HG03354 (cell line): Measurements from ENCODE around the gene DHX8.
A peak's percentile ranks its signal among the peaks of the same experiment; 100 is the strongest.
"Not testable (repeated sequence)": the region's sequence is repeated elsewhere in the genome, so short reads cannot be mapped to it uniquely, and the experiment has no call there.

Source experiments
- ATAC-seq: cut with Tn5 transposase; IDR thresholded peaks from one replicate; pipeline ENCODE4 v1.9.1; 2021; ENCODE audit warnings: mild to moderate bottlenecking; ENCODE audit not compliant: unreplicated experiment, poor library complexity, severe bottlenecking

The DHX8 gene

GRCh38 chr17:43483674-43484551 is at the start of gene DHX8:
Gene DHX8, plus strand, starts transcription at chr17:43483975. Its CDS starts 63 bp downstream, at chr17:43484038.
- peak; percentile 96 for ATAC-seq

DNA sequence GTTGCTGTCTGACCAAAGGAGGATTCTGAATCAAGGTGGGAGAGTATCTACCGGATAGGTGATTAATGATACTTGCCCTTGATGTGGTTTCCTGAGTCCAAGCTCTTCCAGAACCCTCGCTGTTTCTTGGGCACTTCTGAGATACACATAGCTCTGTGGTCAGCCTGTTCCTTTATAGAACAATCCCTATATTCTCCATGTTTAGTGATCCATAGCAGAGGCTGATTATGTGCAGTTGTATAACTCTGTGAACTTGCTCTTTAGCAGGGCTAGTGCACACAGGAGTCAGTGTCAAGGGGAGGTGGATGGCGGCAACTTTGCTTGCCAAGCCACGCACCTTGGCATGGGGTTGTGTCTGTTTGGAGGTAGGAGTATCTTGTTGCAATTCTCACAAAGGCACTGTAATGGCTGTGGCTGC is 48.9 kb upstream of the DHX8 start:
- ATAC-seq: no peak

- ATAC-seq: no peak
These were observed 46.0 kb upstream of the DHX8 start for GRCh38 chr17:43437756-43438155.

DNA sequence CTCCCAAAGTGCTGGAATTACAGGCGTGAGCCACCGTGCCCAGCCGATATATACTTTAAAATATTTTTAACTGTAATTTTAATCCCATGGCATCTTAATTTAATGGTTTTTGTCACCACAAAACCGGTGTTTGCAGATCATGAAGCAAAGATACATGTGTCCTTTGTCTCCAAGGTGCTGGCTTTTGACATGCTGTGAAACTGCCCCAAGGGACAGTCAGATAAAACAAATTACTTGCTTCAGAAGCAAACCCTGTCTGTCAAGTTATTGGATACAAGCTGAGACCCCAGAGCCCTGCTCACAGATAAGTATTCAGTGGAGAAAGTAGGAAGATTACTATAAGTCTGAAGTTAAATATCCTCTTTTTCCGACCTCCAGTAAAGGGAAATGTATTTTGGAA is 45.1 kb upstream of the DHX8 start:
- ATAC-seq: no peak

- ATAC-seq: no peak
These were observed 44.7 kb upstream of the DHX8 start for GRCh38 chr17:43439041-43439440.

DNA sequence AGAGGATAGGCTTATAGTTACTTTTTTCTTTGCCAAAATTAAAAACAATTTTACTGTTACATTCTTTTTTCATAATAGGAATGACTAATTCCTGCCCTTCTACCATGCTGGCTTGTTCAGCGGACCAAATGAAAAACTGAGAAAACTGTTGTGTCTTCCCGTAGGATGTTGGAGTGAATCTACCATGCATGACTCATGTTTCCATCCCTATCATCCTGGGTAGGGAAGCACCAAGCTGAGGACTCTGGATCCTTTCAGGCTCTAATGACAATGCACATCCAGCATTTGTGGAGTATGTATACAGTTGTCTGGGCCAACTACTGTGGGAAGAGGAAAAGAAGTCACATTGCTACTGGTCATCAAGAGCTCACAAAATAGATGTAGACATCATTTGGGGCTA is 41.1 kb upstream of the DHX8 start:
- ATAC-seq: no peak

- no peak for ATAC-seq
These were observed 40.4 kb upstream of the DHX8 start for GRCh38 chr17:43443381-43443780.

DNA sequence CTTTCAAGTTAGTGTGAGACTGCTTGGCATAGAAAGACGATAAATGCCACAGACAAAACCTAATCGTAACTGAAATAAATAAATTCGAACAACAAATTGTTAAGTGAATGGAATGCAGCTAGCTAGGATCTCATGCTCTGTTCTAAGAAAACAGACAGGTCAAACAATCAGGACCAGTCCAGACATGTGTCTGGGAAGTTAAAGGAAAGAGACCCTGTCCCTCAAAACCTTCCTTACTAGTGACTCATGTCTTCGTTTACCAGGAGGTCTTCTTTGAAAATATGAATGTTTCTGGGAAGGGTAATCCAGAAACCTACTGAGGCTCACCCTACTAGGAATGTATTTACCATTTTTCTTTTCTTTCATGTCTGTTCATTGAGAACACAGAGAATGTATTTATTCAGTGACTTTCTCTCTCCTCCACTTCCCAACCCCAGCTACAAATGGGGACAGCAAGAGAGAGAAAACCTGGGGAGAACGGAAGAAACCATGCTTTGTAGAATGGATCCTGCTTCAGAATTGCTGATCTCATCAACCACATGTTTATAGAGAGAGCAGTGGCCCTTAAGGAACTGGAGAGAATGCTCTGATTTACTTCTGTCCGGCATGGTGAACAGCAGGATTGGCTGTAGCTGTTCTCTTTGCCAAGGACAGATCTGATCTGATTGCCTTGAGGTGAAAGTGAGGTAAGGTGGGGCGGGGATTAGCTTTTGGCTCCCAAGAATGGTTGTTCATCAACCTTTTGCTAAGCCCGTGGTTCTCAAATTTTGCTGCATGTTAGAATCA is 39.4 kb upstream of the DHX8 start:
- no peak for ATAC-seq

DNA sequence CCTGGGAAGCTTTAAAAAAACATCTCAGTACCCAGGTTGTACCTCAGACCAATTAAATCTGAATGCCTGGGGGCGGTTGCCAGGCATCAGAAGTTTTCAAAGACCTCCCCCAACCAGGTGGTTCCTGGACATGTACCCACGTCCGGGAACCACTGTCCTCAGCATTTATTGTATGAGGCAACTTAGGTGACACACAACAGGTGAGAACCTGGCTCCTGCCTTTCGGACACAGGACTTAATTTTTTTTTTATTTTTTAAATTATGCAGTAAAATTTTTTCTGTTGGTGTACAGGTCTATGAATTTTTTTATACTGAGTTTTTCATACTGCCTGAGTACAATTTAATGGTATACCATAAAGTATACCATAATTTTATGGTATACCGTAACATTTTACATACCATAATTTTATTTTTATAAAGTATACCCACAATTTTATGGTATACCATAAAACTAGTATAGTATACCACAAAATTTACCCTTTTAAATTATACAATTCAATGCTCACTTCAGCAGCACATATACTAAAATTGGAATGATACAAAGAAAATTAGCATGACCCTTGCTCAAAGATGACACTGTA is 38.7 kb upstream of the DHX8 start:
- ATAC-seq: no peak

DNA sequence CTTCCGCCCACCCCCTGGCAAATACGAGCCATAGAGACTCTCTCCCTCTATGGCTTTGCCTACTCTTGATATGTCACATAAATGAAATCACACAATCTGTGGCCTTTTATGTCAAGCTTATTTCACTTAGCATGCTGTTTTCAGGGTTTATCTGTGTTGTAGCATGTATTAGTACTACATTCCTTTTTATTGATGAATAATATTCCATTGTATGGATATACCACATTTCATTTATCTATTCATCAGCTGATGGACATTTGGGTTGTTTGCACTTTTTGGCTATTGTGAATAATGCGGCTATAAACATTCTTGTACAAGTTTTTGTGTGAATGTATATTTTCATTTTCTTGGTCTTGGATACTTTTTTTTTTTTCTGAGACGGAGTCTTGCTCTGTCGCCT is 37.0 kb upstream of the DHX8 start:
- ATAC-seq: no peak

GRCh38 chr17:43448720-43449469 is 34.9 kb upstream of the DHX8 start:
- ATAC-seq: no peak

- no peak for ATAC-seq
These were observed 34.1 kb upstream of the DHX8 start for GRCh38 chr17:43449470-43450248.

DNA sequence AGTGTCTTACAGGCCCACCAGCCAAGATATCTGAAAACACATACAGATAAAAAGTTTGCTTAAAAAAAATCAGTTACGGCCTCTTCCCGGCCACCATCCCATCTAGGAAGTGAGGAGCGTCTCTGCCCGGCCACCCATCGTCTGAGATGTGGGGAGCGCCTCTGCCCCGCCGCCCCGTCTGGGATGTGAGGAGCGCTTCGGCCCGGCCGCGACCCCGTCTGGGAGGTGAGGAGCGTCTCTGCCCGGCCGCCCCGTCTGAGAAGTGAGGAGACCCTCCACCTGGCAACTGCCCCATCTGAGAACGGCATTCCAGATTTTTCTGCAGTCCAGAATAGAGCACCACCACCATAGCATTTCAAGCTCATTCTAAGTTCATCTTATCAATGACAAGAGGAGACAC is 33.0 kb upstream of the DHX8 start:
- ATAC-seq: not testable (repeated sequence)

DNA sequence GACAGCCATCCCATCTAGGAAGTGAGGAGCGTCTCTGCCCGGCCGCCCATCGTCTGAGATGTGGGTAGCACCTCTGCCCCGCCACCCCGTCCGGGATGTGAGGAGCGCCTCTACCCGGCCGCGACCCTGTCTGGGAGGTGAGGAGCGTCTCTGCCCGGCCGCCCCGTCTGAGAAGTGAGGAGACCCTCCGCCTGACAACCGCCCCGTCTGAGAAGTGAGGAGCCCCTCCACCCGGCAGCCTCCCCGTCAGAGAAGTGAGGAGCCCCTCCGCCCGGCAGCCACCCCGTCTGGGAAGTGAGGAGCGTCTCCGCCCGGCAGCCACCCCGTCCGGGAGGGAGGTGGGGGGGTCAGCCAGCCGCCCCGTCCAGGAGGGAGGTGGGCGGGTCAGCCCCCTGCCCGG is 32.0 kb upstream of the DHX8 start:
- not testable (repeated sequence) for ATAC-seq

- no peak for ATAC-seq
These were observed 30.4 kb upstream of the DHX8 start for GRCh38 chr17:43453331-43453812.

DNA sequence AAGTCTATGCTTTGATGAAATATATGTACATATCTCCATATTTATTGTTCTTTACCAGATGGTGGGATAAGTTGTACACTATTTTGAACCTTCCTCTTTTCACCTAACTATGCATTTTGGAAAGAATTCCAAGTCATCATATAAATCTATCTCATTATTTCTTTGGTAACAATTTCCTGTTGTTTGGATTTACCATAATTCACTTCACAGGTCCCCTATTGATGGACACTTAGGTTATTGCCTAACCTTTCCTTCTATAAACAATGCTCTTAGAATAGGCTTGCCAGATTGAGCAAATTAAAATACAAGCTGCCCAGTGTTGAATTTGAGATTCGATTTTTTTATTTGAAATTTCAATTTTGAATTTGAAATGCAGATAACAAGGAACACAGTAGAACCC is 28.9 kb upstream of the DHX8 start:
- ATAC-seq: no peak

DNA sequence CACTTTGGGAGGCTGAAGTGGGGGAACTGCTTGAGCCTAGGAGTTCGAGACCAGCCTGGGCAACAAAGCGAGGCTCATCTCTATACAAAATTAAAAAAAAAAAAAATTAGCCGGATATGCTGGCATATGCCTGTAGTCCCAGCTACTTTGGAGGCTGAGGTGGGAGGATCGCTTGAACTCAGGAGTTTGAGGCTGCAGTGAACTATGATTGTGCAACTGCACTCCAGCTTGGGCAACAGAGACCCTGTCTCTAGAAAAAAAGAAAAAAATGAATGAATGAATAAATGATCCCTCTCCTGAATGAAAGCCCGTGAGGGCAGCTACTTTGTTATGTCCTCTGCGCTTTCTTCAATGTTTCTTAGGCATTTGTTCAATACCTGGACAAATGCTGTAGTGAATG is 27.7 kb upstream of the DHX8 start:
- no peak for ATAC-seq

DNA sequence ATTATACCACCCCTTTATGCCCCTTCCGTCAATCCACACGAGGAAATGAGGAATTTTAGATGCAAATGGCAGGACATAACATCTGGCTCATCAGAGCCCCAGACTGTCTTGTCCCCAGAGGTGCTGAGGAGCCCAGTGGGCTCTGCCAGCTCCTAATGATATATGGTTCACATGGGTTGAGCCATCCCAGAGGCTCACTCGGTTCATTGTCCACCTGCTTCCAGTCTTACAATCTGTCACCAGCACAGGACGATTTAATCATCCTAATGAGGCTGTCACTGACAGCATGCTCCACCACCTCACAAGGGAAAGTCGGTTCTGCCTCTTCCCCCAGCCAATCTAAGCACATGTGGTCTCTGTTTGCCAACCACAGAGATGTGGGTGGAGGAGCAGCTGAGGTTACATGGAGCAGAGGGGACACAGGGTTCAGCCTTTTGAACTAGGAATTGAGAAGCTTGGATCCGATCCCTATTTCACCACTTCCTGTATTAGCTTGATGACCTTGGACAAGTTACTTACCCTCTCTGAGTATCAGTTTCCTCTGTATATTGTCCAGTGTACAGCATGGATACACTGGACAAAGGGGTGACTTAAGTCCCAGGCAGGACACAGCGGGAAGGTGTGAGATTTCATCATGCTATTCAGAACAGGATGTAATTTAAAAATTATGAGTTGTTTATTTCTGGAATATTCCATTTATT is 27.0 kb upstream of the DHX8 start:
- ATAC-seq: no peak

DNA sequence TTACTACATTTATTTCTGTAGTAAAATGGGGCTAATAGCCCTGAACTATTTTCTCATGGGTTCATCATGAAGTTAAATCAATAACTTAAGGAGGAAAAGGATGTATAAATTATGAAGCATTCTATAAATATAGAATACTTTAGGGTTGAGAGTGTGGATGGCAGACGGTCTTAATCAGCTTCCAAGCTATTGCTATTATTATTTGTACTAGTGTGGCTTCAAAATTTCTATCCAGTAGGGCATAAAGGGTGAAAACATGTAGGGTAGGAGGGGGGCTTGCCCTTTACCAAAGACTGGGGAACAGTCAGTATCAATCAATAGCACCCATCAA is 26.4 kb upstream of the DHX8 start:
- ATAC-seq: no peak
